HG03460 (cell line): Measurements from ENCODE around the gene RASAL1.

ENCODE experiments used
- ATAC-seq: cut with Tn5 transposase; IDR thresholded peaks from one replicate; pipeline ENCODE4 v1.9.1; 2021; ENCODE audit not compliant: unreplicated experiment

Gene RASAL1

DNA sequence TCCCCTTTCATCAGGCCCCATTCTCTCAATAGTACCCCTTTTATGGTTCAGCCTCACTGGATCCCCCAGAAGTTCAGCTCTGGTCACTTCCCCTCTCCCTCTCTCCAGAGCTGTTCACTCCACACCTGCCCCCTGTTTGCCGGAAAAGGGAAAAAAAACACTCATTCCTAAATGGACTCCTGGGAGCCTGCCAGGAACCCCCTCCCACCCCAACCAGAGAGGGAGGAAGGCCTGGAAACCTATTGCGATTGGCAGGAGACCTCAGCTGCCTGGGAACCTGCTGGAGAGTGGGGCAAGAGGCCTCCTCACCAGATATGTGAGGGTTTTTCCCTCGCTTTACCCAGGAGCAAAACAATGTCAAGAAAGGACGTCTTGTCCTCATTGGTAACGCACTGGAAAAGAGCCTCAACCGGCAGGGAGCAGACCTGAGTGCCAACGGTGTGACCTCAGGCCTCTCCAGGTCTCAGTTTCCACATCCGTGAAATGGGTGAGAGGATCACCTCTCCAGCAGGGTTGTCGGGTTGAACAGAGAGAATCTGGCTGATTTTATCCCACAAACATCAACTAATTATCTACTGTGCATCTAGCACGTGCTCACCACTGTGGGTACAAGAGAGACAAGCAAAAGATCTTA is 74.4 kb downstream of the RASAL1 start:
- ATAC-seq, result no peak

DNA sequence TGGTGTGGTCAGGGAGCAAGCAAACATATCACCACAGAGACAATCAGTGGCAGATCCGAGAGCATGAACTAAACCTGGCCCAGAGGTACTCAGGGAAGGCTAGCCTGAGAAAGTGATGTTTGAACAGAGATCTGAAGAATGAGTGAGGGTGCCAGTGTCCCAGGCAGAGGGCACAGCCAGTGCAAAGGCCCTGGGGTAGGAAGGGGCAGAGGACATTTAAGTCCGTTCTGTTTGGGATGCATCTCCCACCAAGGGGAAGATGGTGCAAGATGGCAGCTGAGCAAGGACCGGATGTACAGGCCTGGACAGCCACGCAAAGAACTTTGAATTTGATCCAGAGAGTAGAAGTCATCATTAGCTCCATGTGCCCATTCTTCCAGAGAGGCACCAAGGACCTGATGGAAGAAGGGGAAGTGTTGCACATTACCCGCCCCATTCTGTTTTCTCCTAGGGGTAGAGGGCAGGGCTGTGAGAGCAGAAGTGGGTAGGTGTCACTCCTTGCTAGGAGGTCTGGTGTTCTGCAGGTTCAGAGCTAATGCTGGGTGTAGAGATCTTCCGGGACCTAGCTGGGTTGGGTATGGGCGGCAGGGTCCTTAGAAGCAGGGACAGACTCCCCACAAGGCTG is 75.1 kb downstream of the RASAL1 start:
- no peak for ATAC-seq

DNA sequence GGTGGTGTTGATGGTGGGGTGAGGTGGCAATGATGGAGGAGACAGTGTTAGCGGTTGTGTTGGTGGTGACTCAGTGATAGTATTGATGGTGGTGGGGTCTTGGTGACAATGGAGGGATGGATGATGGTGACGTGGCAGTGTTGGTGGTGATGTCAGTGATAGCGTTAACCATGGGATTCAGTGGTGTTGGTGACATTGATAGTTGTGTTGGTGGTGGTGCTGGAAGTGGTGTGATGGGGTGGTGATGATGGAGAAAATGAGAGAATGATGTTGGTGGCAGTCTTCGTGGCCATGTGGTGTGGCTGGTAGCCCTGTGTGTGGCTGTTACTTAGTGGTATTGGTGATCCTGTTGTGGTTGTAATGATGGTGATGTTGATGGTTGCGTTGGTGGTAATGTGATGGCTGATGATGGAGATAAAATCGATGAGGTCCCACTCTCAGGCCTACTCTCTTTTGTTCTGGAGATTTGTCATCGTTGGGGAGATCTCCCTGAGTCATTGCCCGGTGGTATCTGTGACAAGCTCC is 76.4 kb downstream of the RASAL1 start:
- no peak for ATAC-seq

DNA sequence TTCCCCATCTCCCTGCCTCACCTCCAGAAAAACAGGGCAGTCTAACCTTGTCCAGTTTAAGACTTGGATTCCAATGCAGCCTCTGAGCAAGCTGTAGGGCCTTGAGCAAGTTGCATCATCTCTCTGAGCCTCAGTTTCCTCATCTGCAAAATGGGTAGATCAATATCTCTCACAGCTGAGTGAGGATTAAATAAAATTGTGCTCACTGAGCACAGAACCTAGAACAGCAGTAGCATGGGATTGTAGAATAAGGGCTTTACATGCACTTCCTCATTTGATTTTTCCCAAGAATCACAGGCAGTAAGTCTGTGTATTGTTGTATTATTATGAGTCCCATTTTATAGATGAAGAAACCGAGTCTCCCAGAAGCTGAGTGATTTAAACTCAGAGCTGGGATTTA is 77.0 kb downstream of the RASAL1 start:
- ATAC-seq, result no peak

DNA sequence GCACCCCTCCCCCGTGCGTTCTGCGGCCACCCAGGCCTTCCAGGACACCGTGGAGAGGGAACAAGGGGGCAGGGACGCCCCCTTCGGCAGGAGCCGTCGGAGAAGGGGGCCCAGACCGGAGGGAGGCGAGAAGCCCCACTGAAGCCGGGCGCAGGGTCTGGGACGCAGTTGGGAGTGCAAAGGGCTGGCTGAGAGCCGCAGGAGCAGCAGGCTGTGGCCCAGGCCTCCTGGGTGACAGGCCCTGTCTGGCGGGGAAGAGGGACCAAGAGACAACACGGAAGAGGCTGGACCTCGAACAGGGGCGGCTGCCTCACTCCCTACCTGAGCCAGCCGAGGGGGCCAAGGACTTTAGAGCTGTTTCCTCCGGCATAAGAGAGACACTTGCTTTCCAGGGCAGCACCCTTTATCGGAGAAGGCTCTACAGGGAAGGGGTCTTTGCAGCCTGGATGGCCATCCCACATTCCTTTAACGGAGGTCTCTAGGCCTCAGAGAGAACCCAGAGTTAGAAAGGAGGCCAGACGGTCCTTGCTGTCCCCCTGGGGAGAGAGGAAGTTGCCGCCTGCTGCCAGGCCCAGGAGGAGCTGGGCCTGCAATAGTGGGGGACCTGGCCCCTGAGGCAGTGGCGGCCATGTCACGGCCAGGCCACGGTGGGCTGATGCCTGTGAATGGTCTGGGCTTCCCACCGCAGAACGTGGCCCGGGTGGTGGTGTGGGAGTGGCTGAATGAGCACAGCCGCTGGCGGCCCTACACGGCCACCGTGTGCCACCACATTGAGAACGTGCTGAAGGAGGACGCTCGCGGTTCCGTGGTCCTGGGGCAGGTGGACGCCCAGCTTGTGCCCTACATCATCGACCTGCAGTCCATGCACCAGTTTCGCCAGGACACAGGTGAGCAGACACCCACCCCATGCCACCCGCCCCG is 77.7 kb downstream of the RASAL1 start:
- ATAC-seq, result no peak

DNA sequence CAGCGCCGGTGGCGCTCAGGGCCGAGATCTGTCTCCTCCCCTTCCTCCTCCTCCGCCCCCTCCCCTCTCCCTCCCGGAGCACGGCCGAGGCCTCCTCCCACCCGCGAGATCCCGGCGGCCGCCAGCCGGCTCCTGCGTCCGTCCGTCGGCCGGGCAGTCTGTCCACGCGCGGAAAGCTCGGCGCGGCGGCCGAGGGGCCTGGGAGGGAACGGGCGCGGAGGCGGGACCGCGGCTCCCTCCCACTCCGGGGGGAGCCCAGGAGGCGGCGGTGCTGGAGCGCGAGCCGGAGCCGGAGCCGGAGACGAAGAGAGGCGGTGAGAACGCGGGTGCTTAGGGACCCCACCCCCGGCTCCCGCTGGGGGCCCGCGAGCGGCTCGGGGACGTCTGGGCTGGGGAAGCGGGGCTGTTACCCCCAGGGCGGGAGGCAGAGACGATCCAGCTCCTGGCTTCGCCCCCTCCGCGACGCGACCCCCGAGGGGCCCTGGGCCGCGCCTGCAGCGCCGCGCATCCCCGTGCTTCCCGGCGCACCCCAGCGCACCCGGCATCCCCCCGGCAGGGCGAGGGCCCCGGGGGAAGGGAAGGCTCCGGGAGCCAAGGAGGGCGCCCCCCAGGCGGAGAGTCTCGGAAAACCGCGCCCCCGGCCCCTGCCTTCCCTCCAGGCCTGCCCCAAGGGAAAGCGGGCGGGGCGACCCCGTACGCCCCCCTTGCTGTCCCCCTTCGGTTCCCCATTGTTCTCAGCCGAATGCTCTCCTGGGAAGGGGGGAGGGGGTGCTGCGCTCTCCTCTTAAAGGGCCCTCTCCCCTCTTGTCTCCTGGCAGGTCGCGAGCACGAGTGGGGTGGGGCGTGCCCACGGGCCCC is 78.7 kb downstream of the RASAL1 start, which contains the start of gene DTX1:
TSS of gene DTX1 (plus strand) at position 100 of the 858 bp plus-strand sequence. CDS start 1,463 bp downstream, outside the sequence.
- ATAC-seq, result no peak

DNA sequence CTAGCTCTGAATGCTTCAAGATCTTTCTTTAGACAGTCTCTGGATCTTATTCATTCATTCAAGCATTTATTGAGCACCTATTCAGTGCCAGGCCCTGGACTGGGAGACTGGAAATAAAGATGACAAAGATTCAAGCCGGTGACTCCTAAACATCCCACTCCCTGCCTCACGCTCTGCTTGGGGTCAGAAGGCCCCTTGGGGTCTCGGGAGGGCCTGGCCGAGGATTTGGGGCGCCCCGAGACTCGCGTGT is 79.3 kb downstream of the RASAL1 start:
- no peak for ATAC-seq

DNA sequence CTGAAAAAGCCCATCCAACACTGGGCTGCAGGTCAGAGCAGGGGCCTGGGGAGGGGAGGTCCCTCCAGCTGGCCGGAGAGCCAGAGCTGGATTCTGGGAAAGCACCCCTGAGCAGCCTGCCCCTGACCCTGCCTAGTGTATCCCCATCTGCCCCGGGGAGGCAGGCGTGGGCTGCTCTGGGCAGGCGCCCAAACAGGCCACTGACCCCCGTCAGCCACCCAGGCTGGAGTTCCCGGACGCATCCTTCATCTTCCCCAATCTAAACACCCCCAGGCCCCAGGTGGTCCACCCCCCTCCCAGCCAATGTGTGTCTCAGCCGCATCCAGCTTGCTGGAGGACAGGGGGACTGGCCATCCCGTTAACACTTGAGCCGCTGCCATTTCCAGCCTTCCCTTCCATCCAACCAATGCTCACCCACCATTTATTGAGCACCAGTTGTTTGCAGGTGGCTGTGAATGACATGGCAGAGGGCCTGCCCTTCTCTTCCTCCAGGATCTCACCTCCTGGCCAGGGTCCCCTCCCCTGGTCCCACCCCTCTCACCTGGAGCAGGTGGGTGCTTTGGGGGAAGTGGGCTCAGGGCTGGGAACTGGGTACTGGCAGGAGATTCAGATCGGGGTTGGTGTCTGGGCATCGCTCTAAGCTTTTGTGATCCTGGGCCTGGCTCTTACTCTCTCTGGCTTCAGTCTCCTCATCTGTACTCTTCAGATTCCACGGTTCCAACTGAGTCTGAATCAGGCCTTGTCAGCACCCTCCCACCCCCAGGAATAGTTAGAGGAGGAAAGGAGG is 79.8 kb downstream of the RASAL1 start:
- no peak for ATAC-seq

DNA sequence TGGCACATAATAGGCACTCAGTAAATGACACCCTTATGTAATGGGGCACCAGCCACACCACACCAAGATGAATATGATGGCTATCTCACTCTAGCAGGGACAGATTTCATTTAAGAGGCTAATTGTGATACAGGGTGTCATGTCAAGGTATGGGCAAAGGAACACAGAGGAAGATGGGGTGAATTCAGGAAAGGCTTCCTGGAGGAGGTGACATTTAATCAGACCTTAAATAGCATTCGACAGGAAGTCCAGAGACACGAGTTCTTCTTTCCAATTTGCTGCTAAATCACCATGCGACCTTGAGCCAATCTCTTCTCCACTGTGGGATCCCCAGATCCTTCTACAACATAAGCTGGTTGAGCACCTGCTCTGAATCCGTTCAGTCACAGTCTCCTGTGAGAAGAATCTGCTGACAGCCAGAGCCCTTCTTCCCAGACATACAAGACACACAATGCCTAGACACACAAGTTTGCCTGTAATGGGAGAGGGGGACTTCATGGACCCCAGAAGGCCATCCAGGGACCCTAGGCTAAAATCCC is 80.5 kb downstream of the RASAL1 start:
- ATAC-seq, result no peak

DNA sequence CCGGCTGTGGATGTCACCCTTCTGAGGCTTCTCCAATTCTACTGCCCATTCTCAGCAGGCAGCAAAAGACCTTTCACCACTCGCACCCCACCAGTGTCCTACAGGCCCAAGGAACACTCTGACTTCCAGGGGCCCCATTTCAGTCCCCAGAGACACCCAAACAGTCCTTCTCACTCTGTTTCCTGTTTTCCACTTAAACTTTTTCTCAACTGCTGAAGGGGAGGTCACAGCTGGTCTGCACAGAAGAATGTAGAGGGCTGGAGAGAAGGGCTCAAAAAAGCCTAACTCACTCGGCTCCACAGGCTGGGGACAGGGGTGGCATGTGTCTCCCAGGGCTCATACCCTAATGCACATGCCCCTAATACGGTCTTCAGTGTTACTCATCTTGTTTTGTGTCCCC is 83.2 kb downstream of the RASAL1 start:
- no peak for ATAC-seq

DNA sequence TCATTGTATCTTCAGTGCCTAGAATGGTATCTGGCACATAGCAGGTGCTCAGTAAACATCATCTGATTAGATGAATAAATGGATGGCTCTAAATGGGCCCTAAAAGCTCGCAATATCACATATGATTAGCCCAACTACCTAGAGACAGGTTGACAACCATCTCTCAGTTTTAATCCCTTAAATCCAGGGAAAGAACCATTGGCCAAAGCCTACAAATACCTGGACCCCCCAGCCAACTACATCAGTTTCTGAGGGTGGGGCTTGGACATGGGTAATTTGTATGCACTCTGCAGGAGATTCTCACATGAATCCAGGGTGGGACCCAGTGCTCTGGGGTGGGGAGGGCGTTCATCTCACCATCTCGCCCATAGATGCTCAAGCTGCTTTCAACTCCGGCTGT is 83.8 kb downstream of the RASAL1 start:
- no peak for ATAC-seq

DNA sequence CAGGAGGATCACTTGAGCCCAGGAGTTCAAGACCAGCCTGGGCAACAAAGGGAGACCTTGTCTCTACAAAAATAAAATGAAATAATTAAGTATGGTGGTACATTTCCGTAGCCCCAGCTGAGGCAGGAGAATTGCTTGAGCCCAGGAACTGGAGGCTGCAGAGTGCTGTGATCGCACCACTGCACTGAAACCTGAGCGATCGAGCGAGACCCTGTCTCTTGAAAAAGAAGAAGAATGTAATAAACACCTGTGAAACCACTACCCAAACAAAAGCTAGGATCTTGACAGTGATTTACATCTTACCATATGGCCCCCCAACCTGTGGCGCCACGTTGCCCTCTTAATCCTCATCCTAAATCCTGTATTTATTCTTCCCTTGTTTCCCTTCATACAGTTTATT is 84.8 kb downstream of the RASAL1 start:
- no peak for ATAC-seq

DNA sequence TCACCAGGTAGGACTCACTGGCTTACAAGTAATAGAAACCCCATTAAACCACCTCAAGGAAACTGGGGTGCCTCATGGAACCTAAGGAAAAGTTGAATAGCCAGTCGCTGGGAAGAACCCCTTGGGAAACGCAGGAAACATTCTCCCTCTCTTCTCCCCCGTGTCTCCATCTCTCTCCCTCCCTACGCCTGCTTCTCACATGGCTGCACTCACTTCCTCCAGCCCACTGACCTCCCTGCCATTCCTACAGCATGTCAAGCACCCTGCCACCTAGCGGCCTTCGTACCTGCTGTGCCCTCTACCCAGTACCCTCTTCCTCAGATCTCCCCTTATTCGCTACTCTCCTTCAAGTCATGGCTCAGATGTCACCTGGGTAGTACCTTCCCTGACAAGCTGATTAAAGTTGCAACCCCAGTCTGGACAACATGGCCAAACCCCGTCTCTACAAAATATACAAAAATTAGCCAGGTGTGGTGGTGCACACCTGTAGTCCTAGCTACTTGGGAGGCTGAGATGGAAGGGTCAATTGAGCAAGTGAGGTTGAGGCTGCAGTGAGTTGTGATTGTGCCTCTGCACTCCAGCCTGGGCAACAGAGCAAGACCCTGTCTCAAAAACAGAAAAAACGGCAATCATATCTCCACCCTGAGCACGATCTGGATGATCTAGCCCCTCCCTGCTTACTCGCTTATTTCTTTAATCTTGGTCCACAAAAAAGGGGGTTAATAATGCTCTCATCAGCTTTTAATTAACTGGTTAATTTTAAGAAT is 85.4 kb downstream of the RASAL1 start:
- no peak for ATAC-seq
